Fibroblast of lung (primary cell): Measurements from ENCODE around the gene MXI1. TPM values are rescaled to one million over a fixed set of nuclear protein-coding genes. Genes with fewer than 3 reads are reported as not detected.

Source experiments
- DNase-seq, 2 donors: peaks; one replicate each; pipeline versions ENCODE4 v3.0.0 to v3.0.0-alpha.2; 2010; ENCODE audit warnings: low read depth in 2 of 2
- H2AFZ ChIP-seq: 2 replicates; pipeline ENCODE4 v1.5.1; 2012; ENCODE audit warnings: low read length, control low read depth, inconsistent platforms
- H3K27ac ChIP-seq: 2 replicates; pipeline ENCODE4 v1.5.1; 2011; ENCODE audit warnings: low read length, control low read depth; ENCODE audit not compliant: insufficient read depth
- H3K27me3 ChIP-seq: 2 replicates; pipeline ENCODE4 v1.5.1; 2011; ENCODE audit warnings: mild to moderate bottlenecking, low read length; ENCODE audit not compliant: control insufficient read depth, insufficient read depth
- H3K36me3 ChIP-seq: 2 replicates; pipeline ENCODE4 v1.5.1; 2011; ENCODE audit warnings: low read length; ENCODE audit not compliant: control insufficient read depth, insufficient read depth
- H3K4me1 ChIP-seq: 2 replicates; pipeline ENCODE4 v1.5.1; 2011; ENCODE audit warnings: low read length; ENCODE audit not compliant: control insufficient read depth, insufficient read depth; ENCODE audit errors: extremely low read depth
- H3K4me2 ChIP-seq: 2 replicates; pipeline ENCODE4 v1.5.1; 2011; ENCODE audit warnings: low read length, control low read depth; ENCODE audit not compliant: insufficient read depth; ENCODE audit errors: extremely low read depth
- H3K4me3 ChIP-seq, 4 experiments: fragments of 200-600 bp in 1 of 4; sonication (generic) in 1 of 4; replicated peaks in 1 of 4; 2 replicates each; pipeline ENCODE4 v1.5.1; 2011 to 2016; ENCODE audit warnings: low read length in 4 of 4, low read depth in 3 of 4, mild to moderate bottlenecking in 3 of 4, control low read depth in 2 of 4, inconsistent platforms in 1 of 4, mixed read lengths in 1 of 4; ENCODE audit not compliant: insufficient read depth in 1 of 4; ENCODE audit errors: control extremely low read depth in 1 of 4
- H3K79me2 ChIP-seq: 2 replicates; pipeline ENCODE4 v1.5.1; 2012; ENCODE audit warnings: mild to moderate bottlenecking, low read length, inconsistent platforms; ENCODE audit not compliant: control insufficient read depth, insufficient read depth
- H3K9ac ChIP-seq: 2 replicates; pipeline ENCODE4 v1.5.1; 2011; ENCODE audit warnings: mild to moderate bottlenecking, low read length, control low read depth; ENCODE audit not compliant: insufficient read depth
- H3K9me3 ChIP-seq: 2 replicates; pipeline ENCODE4 v1.5.1; 2012; ENCODE audit warnings: low read depth, low read length; ENCODE audit not compliant: control insufficient read depth, insufficient read depth
- H4K20me1 ChIP-seq: 2 replicates; pipeline ENCODE4 v1.5.1; 2011; ENCODE audit warnings: low read length; ENCODE audit not compliant: control insufficient read depth, insufficient read depth; ENCODE audit errors: extremely low read depth
- CTCF ChIP-seq, 2 donors: IDR thresholded peaks in 1 of 2; conservative IDR thresholded peaks in 1 of 2; 1 replicate in 1 of 2; 2 replicates in 1 of 2; pipeline ENCODE4 v1.5.1; 2011 to 2012; ENCODE audit warnings: low read length in 2 of 2, control low read depth in 1 of 2, inconsistent platforms in 1 of 2, low read depth in 1 of 2, mild to moderate bottlenecking in 1 of 2
- EZH2 ChIP-seq: IDR thresholded peaks from 2 replicates; pipeline ENCODE4 v1.5.1; 2012; ENCODE audit warnings: low read length, control low read depth, mild to moderate bottlenecking; ENCODE audit errors: missing control alignments
- polyA plus RNA-seq, 2 donors: library from polyadenylated mRNA; depleted of rRNA in 1 of 2; stranded (reverse) in 1 of 2; unstranded in 1 of 2; fragments of >200 nt; gene quantifications; 2 replicates each; pipeline ENCODE4 v1.2.1, GENCODE V29; 2011 to 2012; ENCODE audit warnings: missing spikeins in 1 of 2
- total RNA-seq: library from RNA; depleted of rRNA; stranded (reverse); fragments of >200 nt; gene quantifications from 2 replicates; pipeline ENCODE4 v1.2.1, GENCODE V29; 2014

The MXI1 gene
- total and polyA plus RNA-seq, 2 donors (not counting 1 experiment from before 2014, with no cell fraction given): 18.7 to 40.1 TPM

GRCh38 chr10:110265573-110266193 is 58.3 kb downstream of the MXI1 start:
- Histone ChIP-seq H3K9ac (no peak overlapping the region), H2AFZ (no peak overlapping the region), H3K27me3 (no peaks in the 10 kb centered on the region), H4K20me1 (no peaks in the 10 kb centered on the region), H3K79me2 (no peaks in the 10 kb centered on the region), H3K36me3 (no peaks in the 10 kb centered on the region), H3K27ac (no peak overlapping the region), H3K9me3 (no peaks in the 10 kb centered on the region), H3K4me3 (no peak overlapping the region), H3K4me1 (no peaks in the 10 kb centered on the region), H3K4me2 (no peak overlapping the region)
- no peak for DNase-seq
- TF ChIP-seq EZH2 (no peak), CTCF (conservative IDR thresholded peaks at IDR 0.05 in 1 of 2, IDR thresholded peaks at IDR 0.05 in 1 of 2; ENCODE audit: low read depth in 1 of 2, low read length in 2 of 2) (no peak)

- TF ChIP-seq CTCF (conservative IDR thresholded peaks at IDR 0.05 in 1 of 2, IDR thresholded peaks at IDR 0.05 in 1 of 2; ENCODE audit: low read depth in 1 of 2, low read length in 2 of 2) (no peak), EZH2 (no peak)
- H2AFZ ChIP-seq: no peak overlapping the region
- DNase-seq: no peak
These were observed 59.9 kb downstream of the MXI1 start for GRCh38 chr10:110267276-110267675.

GRCh38 chr10:110268442-110268841 is 61.0 kb downstream of the MXI1 start:
- Histone ChIP-seq H3K9ac (no peak overlapping the region), H3K27me3 (no peaks in the 10 kb centered on the region), H3K9me3 (no peaks in the 10 kb centered on the region), H3K4me1 (no peaks in the 10 kb centered on the region), H3K4me3 (no peak overlapping the region), H3K36me3 (no peaks in the 10 kb centered on the region), H4K20me1 (no peaks in the 10 kb centered on the region), H2AFZ (no peak overlapping the region), H3K27ac (no peak overlapping the region), H3K79me2 (no peaks in the 10 kb centered on the region), H3K4me2 (no peak overlapping the region)
- no peak for DNase-seq
- no peak for TF ChIP-seq EZH2

More at GRCh38 chr10:110267276-110267675, 59.9 kb downstream of the MXI1 start:
- H3K79me2 ChIP-seq: no peaks in the 10 kb centered on the region
- H3K9ac ChIP-seq: no peak overlapping the region
- H3K27ac ChIP-seq: no peak overlapping the region
- no peaks in the 10 kb centered on the region for H3K4me1 ChIP-seq
- no peak overlapping the region for H3K4me3 ChIP-seq
- no peak overlapping the region for H3K4me2 ChIP-seq
- H4K20me1 ChIP-seq: no peaks in the 10 kb centered on the region
- H3K9me3 ChIP-seq: no peaks in the 10 kb centered on the region
- no peaks in the 10 kb centered on the region for H3K36me3 ChIP-seq
- H3K27me3 ChIP-seq: no peaks in the 10 kb centered on the region
